ENCODE results near the gene POC1A. TPM values are rescaled to one million over a fixed set of nuclear protein-coding genes. Genes with fewer than 3 reads are reported as not detected.
"Not testable (repeated sequence)": the region's sequence is repeated elsewhere in the genome, so short reads cannot be mapped to it uniquely, and the experiment has no call there.

POC1A gene
- total and polyA plus RNA-seq, 4 experiments from 2014 or later, result 0.36 to 2.4 (median 1.0) TPM

GRCh38 chr3:52153389-52154096, 680 bp downstream of the POC1A start:
- peaks cover 0 to 2% of the 10 kb centered on the region in 2 donors for H3K36me3 Mint-ChIP-seq
- H3K4me3 ChIP-seq (ENCODE audit: low read length in 2 of 2), result peak overlapping the region; percentile 93 to 95
- peaks cover 13% of the 10 kb centered on the region for H3K4me1 ChIP-seq (ENCODE audit: insufficient read depth, low read length)

GRCh38 chr3:52151991-52152390, 2.2 kb downstream of the POC1A start:
- H3K27ac Mint-ChIP-seq; POLR2A ChIA-PET (ENCODE audit: partially characterized antibody); H3K4me3 Mint-ChIP-seq; H3K27me3 ChIP-seq (ENCODE audit: insufficient read depth, low read length); CTCF ChIA-PET (ENCODE audit: partially characterized antibody); H3K9me3 ChIP-seq (ENCODE audit: control insufficient read depth in 1 of 2, low read length in 2 of 2); H3K36me3 Mint-ChIP-seq; DNase-seq; H3K4me3 ChIP-seq (ENCODE audit: low read length in 2 of 2); H3K9me3 Mint-ChIP-seq; H3K27ac ChIP-seq (ENCODE audit: low read depth, low read length); H3K36me3 ChIP-seq (ENCODE audit: insufficient read depth, low read length); H3K27me3 Mint-ChIP-seq: not testable (repeated sequence)
- intact Hi-C loops (cut with micrococcal nuclease), result loop anchor here (10.0 kb wide), 1 partner anchor 647 kb away; the partner anchor contains the start of gene DCAF1
- peaks cover 3 to 15% (median 8%) of the 10 kb centered on the region in 4 donors for H3K4me1 Mint-ChIP-seq
- H3K4me1 ChIP-seq (ENCODE audit: insufficient read depth, low read length), result peaks cover 13% of the 10 kb centered on the region

More at GRCh38 chr3:52153389-52154096, 680 bp downstream of the POC1A start:
- Mint-ChIP-seq H3K27me3 (no peaks in the 10 kb centered on the region), H3K9me3 (no peaks in the 10 kb centered on the region), H3K27ac (peak overlapping the region in 5 of 7 donors; percentile 37 to 98 (median 95)), H3K4me3 (peak overlapping the region; percentile 93 to 98 (median 97)), H3K4me1 (peaks cover 3 to 15% (median 8%) of the 10 kb centered on the region in 4 donors)
- H3K27me3 ChIP-seq (ENCODE audit: insufficient read depth, low read length), result no peaks in the 10 kb centered on the region
- CTCF ChIA-PET (ENCODE audit: partially characterized antibody), result interaction anchor here (0.8 to 1.8 kb wide), 4 partner anchors 9 to 294 kb away, joined by 3 to 12 read pairs (median 3); no protein-coding TSS in a partner anchor
- DNase-seq, result peak in 1 of 5 donors; percentile 6
- no peaks in the 10 kb centered on the region for H3K9me3 ChIP-seq (ENCODE audit: control insufficient read depth in 1 of 2, low read length in 2 of 2)
- peak overlapping the region; percentile 74 for H3K27ac ChIP-seq (ENCODE audit: low read depth, low read length)
- POLR2A ChIA-PET (ENCODE audit: partially characterized antibody), result interaction anchor here (1.0 to 2.6 kb wide), 10 partner anchors 44 to 655 kb away, joined by 3 to 46 read pairs (median 7); partner anchors contain the start of genes ALAS1, DUSP7 and RPL29
- no peaks in the 10 kb centered on the region for H3K36me3 ChIP-seq (ENCODE audit: insufficient read depth, low read length)
- intact Hi-C loops (cut with micrococcal nuclease), result loop anchor here (1.0 to 10.0 kb wide), 5 partner anchors 45 to 649 kb away; partner anchors contain the start of genes ALAS1, DCAF1, PARP3 and RPL29

- DNase-seq, result no peak
- no peaks in the 10 kb centered on the region for H3K27me3 Mint-ChIP-seq
- Histone ChIP-seq H3K4me3 (ENCODE audit: low read length in 2 of 2) (no peak overlapping the region), H3K27me3 (ENCODE audit: insufficient read depth, low read length) (no peaks in the 10 kb centered on the region), H3K36me3 (ENCODE audit: insufficient read depth, low read length) (no peaks in the 10 kb centered on the region), H3K27ac (ENCODE audit: low read depth, low read length) (no peak overlapping the region), H3K4me1 (ENCODE audit: insufficient read depth, low read length) (peaks cover 13% of the 10 kb centered on the region), H3K9me3 (ENCODE audit: control insufficient read depth in 1 of 2, low read length in 2 of 2) (no peaks in the 10 kb centered on the region)
- H3K36me3 Mint-ChIP-seq, result peaks cover 0 to 2% of the 10 kb centered on the region in 2 donors
- ChIA-PET CTCF (ENCODE audit: partially characterized antibody) (interaction anchor here (0.5 to 0.9 kb wide), 2 partner anchors 19 to 149 kb away, joined by 3 read pairs; no protein-coding TSS in a partner anchor), POLR2A (ENCODE audit: partially characterized antibody) (no interaction called here)
- H3K4me1 Mint-ChIP-seq, result peaks cover 3 to 14% (median 8%) of the 10 kb centered on the region in 4 donors
- no peak overlapping the region for H3K4me3 Mint-ChIP-seq
- H3K27ac Mint-ChIP-seq, result no peak overlapping the region
- intact Hi-C loops (cut with micrococcal nuclease), result loop anchor here (10.0 kb wide), 1 partner anchor 646 kb away; the partner anchor contains the start of gene DCAF1
- H3K9me3 Mint-ChIP-seq, result no peaks in the 10 kb centered on the region
Observed at GRCh38 chr3:52150860-52151259, 3.4 kb downstream of the POC1A start.

GRCh38 chr3:52150357-52150756, 3.9 kb downstream of the POC1A start:
- no peak overlapping the region for H3K27ac Mint-ChIP-seq
- H3K27me3 Mint-ChIP-seq, result no peaks in the 10 kb centered on the region
- Histone ChIP-seq H3K9me3 (ENCODE audit: control insufficient read depth in 1 of 2, low read length in 2 of 2) (no peaks in the 10 kb centered on the region), H3K4me3 (ENCODE audit: low read length in 2 of 2) (no peak overlapping the region), H3K4me1 (ENCODE audit: insufficient read depth, low read length) (peaks cover 13% of the 10 kb centered on the region), H3K27me3 (ENCODE audit: insufficient read depth, low read length) (no peaks in the 10 kb centered on the region), H3K36me3 (ENCODE audit: insufficient read depth, low read length) (no peaks in the 10 kb centered on the region), H3K27ac (ENCODE audit: low read depth, low read length) (no peak overlapping the region)
- DNase-seq, result no peak
- H3K4me1 Mint-ChIP-seq, result peaks cover 3 to 10% (median 4%) of the 10 kb centered on the region in 4 donors
- H3K4me3 Mint-ChIP-seq, result no peak overlapping the region
- intact Hi-C loops (cut with micrococcal nuclease), result loop anchor here (10.0 kb wide), 1 partner anchor 646 kb away; the partner anchor contains the start of gene DCAF1
- H3K9me3 Mint-ChIP-seq, result no peaks in the 10 kb centered on the region
- POLR2A ChIA-PET (ENCODE audit: partially characterized antibody), result no interaction called here
- CTCF ChIA-PET (ENCODE audit: partially characterized antibody), result interaction anchor here (0.9 to 1.1 kb wide), 2 partner anchors 97 to 149 kb away, joined by 3 read pairs; no protein-coding TSS in a partner anchor
- peaks cover 0 to 2% of the 10 kb centered on the region in 2 donors for H3K36me3 Mint-ChIP-seq

- H3K27me3 Mint-ChIP-seq, result no peaks in the 10 kb centered on the region
- Histone ChIP-seq H3K27ac (ENCODE audit: low read depth, low read length) (no peak overlapping the region), H3K36me3 (ENCODE audit: insufficient read depth, low read length) (no peaks in the 10 kb centered on the region), H3K4me1 (ENCODE audit: insufficient read depth, low read length) (peaks cover 8% of the 10 kb centered on the region), H3K4me3 (ENCODE audit: low read length in 2 of 2) (no peak overlapping the region), H3K9me3 (ENCODE audit: control insufficient read depth in 1 of 2, low read length in 2 of 2) (no peaks in the 10 kb centered on the region), H3K27me3 (ENCODE audit: insufficient read depth, low read length) (no peaks in the 10 kb centered on the region)
- H3K4me3 Mint-ChIP-seq, result no peak overlapping the region
- intact Hi-C loops (cut with micrococcal nuclease), result loop anchor here (10.0 kb wide), 1 partner anchor 645 kb away; the partner anchor contains the start of gene DCAF1
- ChIA-PET POLR2A (ENCODE audit: partially characterized antibody) (no interaction called here), CTCF (ENCODE audit: partially characterized antibody) (interaction anchor here (1.1 kb wide), 1 partner anchor 97 kb away, joined by 3 read pairs; no protein-coding TSS in a partner anchor)
- peak overlapping the region in 1 of 7 donors; percentile 31 for H3K27ac Mint-ChIP-seq
- H3K4me1 Mint-ChIP-seq, result peaks cover under 1 to 6% (median under 1%) of the 10 kb centered on the region in 4 donors
- H3K9me3 Mint-ChIP-seq, result no peaks in the 10 kb centered on the region
- peaks cover 0 to 2% of the 10 kb centered on the region in 2 donors for H3K36me3 Mint-ChIP-seq
- no peak for DNase-seq
Observed at GRCh38 chr3:52149726-52150125, 4.5 kb downstream of the POC1A start.

- CTCF ChIA-PET (ENCODE audit: partially characterized antibody), result interaction anchor here (1.0 to 10.6 kb wide), 4 partner anchors 14 to 190 kb away, joined by 3 to 147 read pairs (median 4); no protein-coding TSS in a partner anchor
- no peak for DNase-seq
- intact Hi-C loops (cut with micrococcal nuclease), result no loop called here
Observed at GRCh38 chr3:52149021-52149420, 5.2 kb downstream of the POC1A start.

GRCh38 chr3:52147804-52148203, 6.4 kb downstream of the POC1A start:
- H3K27me3 ChIP-seq (ENCODE audit: insufficient read depth, low read length), result no peaks in the 10 kb centered on the region
- no peak overlapping the region for H3K27ac ChIP-seq (ENCODE audit: low read depth, low read length)
- no peak overlapping the region for H3K4me3 ChIP-seq (ENCODE audit: low read length in 2 of 2)
- Mint-ChIP-seq H3K27me3 (no peaks in the 10 kb centered on the region), H3K4me1 (peaks cover 6 to 11% (median 9%) of the 10 kb centered on the region in 4 donors), H3K9me3 (no peaks in the 10 kb centered on the region), H3K4me3 (no peak overlapping the region), H3K27ac (no peak overlapping the region), H3K36me3 (no peaks in the 10 kb centered on the region)
- no peak for DNase-seq
- CTCF ChIA-PET (ENCODE audit: partially characterized antibody), result interaction anchor here (1.0 to 10.6 kb wide), 3 partner anchors 16 to 191 kb away, joined by 4 to 147 read pairs (median 5); no protein-coding TSS in a partner anchor
- H3K4me1 ChIP-seq (ENCODE audit: insufficient read depth, low read length), result peaks cover 6% of the 10 kb centered on the region
- no peaks in the 10 kb centered on the region for H3K36me3 ChIP-seq (ENCODE audit: insufficient read depth, low read length)
- no peaks in the 10 kb centered on the region for H3K9me3 ChIP-seq (ENCODE audit: control insufficient read depth in 1 of 2, low read length in 2 of 2)
- POLR2A ChIA-PET (ENCODE audit: partially characterized antibody), result interaction anchor here (1.6 kb wide), 1 partner anchor 92 kb away, joined by 3 read pairs; the partner anchor contains the start of gene DUSP7
- intact Hi-C loops (cut with micrococcal nuclease), result no loop called here

More at GRCh38 chr3:52149021-52149420, 5.2 kb downstream of the POC1A start:
- H3K9me3 Mint-ChIP-seq, result no peaks in the 10 kb centered on the region
- H3K4me3 Mint-ChIP-seq, result no peak overlapping the region
- no peaks in the 10 kb centered on the region for H3K27me3 ChIP-seq (ENCODE audit: insufficient read depth, low read length)
- H3K4me3 ChIP-seq (ENCODE audit: low read length in 2 of 2), result no peak overlapping the region
- H3K27ac ChIP-seq (ENCODE audit: low read depth, low read length), result no peak overlapping the region
- no peaks in the 10 kb centered on the region for H3K27me3 Mint-ChIP-seq
- no peak overlapping the region for H3K27ac Mint-ChIP-seq
- POLR2A ChIA-PET (ENCODE audit: partially characterized antibody), result interaction anchor here (0.7 kb wide), 1 partner anchor 207 kb away, joined by 3 read pairs; the partner anchor contains the start of gene PARP3
- peaks cover 9% of the 10 kb centered on the region for H3K4me1 ChIP-seq (ENCODE audit: insufficient read depth, low read length)
- H3K4me1 Mint-ChIP-seq, result peaks cover 5 to 6% (median 6%) of the 10 kb centered on the region in 4 donors
- H3K36me3 ChIP-seq (ENCODE audit: insufficient read depth, low read length), result no peaks in the 10 kb centered on the region
- no peaks in the 10 kb centered on the region for H3K36me3 Mint-ChIP-seq
- H3K9me3 ChIP-seq (ENCODE audit: control insufficient read depth in 1 of 2, low read length in 2 of 2), result no peaks in the 10 kb centered on the region

Measured in CD4-positive, alpha-beta memory T cell (primary cell).